HG02642 (cell line): ENCODE measurements around the gene SLC22A1.
"Not testable (repeated sequence)": the region's sequence is repeated elsewhere in the genome, so short reads cannot be mapped to it uniquely, and the experiment has no call there.

Source experiments
- ATAC-seq: cut with Tn5 transposase; IDR thresholded peaks from one replicate; pipeline ENCODE4 v1.9.1; 2021; ENCODE audit warnings: mild to moderate bottlenecking; ENCODE audit not compliant: unreplicated experiment, poor library complexity

Gene SLC22A1

GRCh38 chr6:160134779-160135547, 13.3 kb downstream of the SLC22A1 start:
- ATAC-seq, result no peak

- no peak for ATAC-seq
These were observed 14.5 kb downstream of the SLC22A1 start for GRCh38 chr6:160135907-160136655.

- ATAC-seq, result no peak
These were observed 15.7 kb downstream of the SLC22A1 start for GRCh38 chr6:160137130-160137988.

GRCh38 chr6:160137989-160138835, 16.6 kb downstream of the SLC22A1 start:
- ATAC-seq, result peak; percentile 63

- ATAC-seq, result no peak
These were observed 17.3 kb downstream of the SLC22A1 start for GRCh38 chr6:160138839-160139419.

GRCh38 chr6:160139420-160139851, 17.8 kb downstream of the SLC22A1 start:
- no peak for ATAC-seq

GRCh38 chr6:160140493-160140892, 18.9 kb downstream of the SLC22A1 start:
- not testable (repeated sequence) for ATAC-seq

- ATAC-seq, result no peak
These were observed 19.5 kb downstream of the SLC22A1 start for GRCh38 chr6:160141001-160141726.

GRCh38 chr6:160142115-160142715, 20.6 kb downstream of the SLC22A1 start:
- no peak for ATAC-seq

GRCh38 chr6:160146454-160147145, 25.0 kb downstream of the SLC22A1 start:
- ATAC-seq, result no peak

GRCh38 chr6:160147146-160147536, 25.5 kb downstream of the SLC22A1 start:
- ATAC-seq, result no peak

GRCh38 chr6:160154471-160154870, 32.9 kb downstream of the SLC22A1 start:
- no peak for ATAC-seq

GRCh38 chr6:160156842-160157241, 35.2 kb downstream of the SLC22A1 start:
- ATAC-seq, result no peak

GRCh38 chr6:160160450-160160849, 38.8 kb downstream of the SLC22A1 start:
- no peak for ATAC-seq

- ATAC-seq, result no peak
These were observed 39.5 kb downstream of the SLC22A1 start for GRCh38 chr6:160160929-160161646.

GRCh38 chr6:160161647-160161986, 40.0 kb downstream of the SLC22A1 start:
- no peak for ATAC-seq

GRCh38 chr6:160162030-160162566, 40.5 kb downstream of the SLC22A1 start:
- no peak for ATAC-seq
